ENCODE data around the gene EIF3A.

EIF3A gene

GRCh38 chr10:119020627-119020946 lies 60.0 kb downstream of the EIF3A start:
- no peak overlapping the region for H2AFZ ChIP-seq (ENCODE audit: low read depth, low read length, severe bottlenecking)
- H3K9me3 ChIP-seq (ENCODE audit: insufficient read depth, low read length), result no peaks in the 10 kb centered on the region
- TF ChIP-seq, protein P1, sequence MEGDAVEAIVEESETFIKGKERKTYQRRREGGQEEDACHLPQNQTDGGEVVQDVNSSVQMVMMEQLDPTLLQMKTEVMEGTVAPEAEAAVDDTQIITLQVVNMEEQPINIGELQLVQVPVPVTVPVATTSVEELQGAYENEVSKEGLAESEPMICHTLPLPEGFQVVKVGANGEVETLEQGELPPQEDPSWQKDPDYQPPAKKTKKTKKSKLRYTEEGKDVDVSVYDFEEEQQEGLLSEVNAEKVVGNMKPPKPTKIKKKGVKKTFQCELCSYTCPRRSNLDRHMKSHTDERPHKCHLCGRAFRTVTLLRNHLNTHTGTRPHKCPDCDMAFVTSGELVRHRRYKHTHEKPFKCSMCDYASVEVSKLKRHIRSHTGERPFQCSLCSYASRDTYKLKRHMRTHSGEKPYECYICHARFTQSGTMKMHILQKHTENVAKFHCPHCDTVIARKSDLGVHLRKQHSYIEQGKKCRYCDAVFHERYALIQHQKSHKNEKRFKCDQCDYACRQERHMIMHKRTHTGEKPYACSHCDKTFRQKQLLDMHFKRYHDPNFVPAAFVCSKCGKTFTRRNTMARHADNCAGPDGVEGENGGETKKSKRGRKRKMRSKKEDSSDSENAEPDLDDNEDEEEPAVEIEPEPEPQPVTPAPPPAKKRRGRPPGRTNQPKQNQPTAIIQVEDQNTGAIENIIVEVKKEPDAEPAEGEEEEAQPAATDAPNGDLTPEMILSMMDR (IDR thresholded peaks at IDR 0.05; ENCODE audit: insufficient read depth, low read length, poor library complexity, severe bottlenecking), result no peak
- TF ChIP-seq EZH2phosphoT487 (conservative IDR thresholded peaks at IDR 0.05; ENCODE audit: low read length), result no peak
- H3F3A ChIP-seq (ENCODE audit: insufficient read depth), result no peaks in the 10 kb centered on the region
- no peaks in the 10 kb centered on the region for H3K27me3 ChIP-seq (ENCODE audit: low read length)
- H3K9ac ChIP-seq (ENCODE audit: low read length), result no peak overlapping the region
- H3K9me2 ChIP-seq (replicated peaks; ENCODE audit: insufficient read depth, low read length), result no peaks in the 10 kb centered on the region
- no peak overlapping the region for H3K4me3 ChIP-seq (ENCODE audit: insufficient read depth, low read length, poor library complexity, severe bottlenecking)
- H3K79me2 ChIP-seq (ENCODE audit: insufficient read depth, low read length), result no peaks in the 10 kb centered on the region
- no peaks in the 10 kb centered on the region for H4K20me1 ChIP-seq (ENCODE audit: low read depth, low read length)
- H3K27ac ChIP-seq (ENCODE audit: low read depth, low read length), result no peak overlapping the region
- no peaks in the 10 kb centered on the region for H3K36me3 ChIP-seq (ENCODE audit: low read length)
- H3K4me2 ChIP-seq (ENCODE audit: low read depth, low read length, poor library complexity, severe bottlenecking), result no peak overlapping the region

GRCh38 chr10:119007211-119007574 lies 73.4 kb downstream of the EIF3A start:
- Histone ChIP-seq H3K4me3 (ENCODE audit: insufficient read depth, low read length, poor library complexity, severe bottlenecking) (no peak overlapping the region), H3K79me2 (ENCODE audit: insufficient read depth, low read length) (no peaks in the 10 kb centered on the region), H3K9me3 (ENCODE audit: insufficient read depth, low read length) (no peaks in the 10 kb centered on the region), H4K20me1 (ENCODE audit: low read depth, low read length) (no peaks in the 10 kb centered on the region), H3K27me3 (ENCODE audit: low read length) (no peaks in the 10 kb centered on the region), H3F3A (ENCODE audit: insufficient read depth) (no peaks in the 10 kb centered on the region), H3K4me2 (ENCODE audit: low read depth, low read length, poor library complexity, severe bottlenecking) (no peak overlapping the region), H2AFZ (ENCODE audit: low read depth, low read length, severe bottlenecking) (no peak overlapping the region), H3K9me2 (replicated peaks; ENCODE audit: insufficient read depth, low read length) (no peaks in the 10 kb centered on the region), H3K36me3 (ENCODE audit: low read length) (no peaks in the 10 kb centered on the region), H3K9ac (ENCODE audit: low read length) (no peak overlapping the region), H3K27ac (ENCODE audit: low read depth, low read length) (no peak overlapping the region)
- TF ChIP-seq, protein P1 (IDR thresholded peaks at IDR 0.05; ENCODE audit: insufficient read depth, low read length, poor library complexity, severe bottlenecking), result no peak
- TF ChIP-seq EZH2phosphoT487 (conservative IDR thresholded peaks at IDR 0.05; ENCODE audit: low read length), result no peak

- TF ChIP-seq, protein P1 (IDR thresholded peaks at IDR 0.05; ENCODE audit: insufficient read depth, low read length, poor library complexity, severe bottlenecking), result no peak
- TF ChIP-seq EZH2phosphoT487 (conservative IDR thresholded peaks at IDR 0.05; ENCODE audit: low read length), result no peak
Measured at GRCh38 chr10:119006451-119007210, 74.0 kb downstream of the EIF3A start.

More at GRCh38 chr10:119006451-119007210, 74.0 kb downstream of the EIF3A start:
- no peaks in the 10 kb centered on the region for H3K9me3 ChIP-seq (ENCODE audit: insufficient read depth, low read length)
- no peak overlapping the region for H3K4me2 ChIP-seq (ENCODE audit: low read depth, low read length, poor library complexity, severe bottlenecking)
- H3K9ac ChIP-seq (ENCODE audit: low read length), result no peak overlapping the region
- no peaks in the 10 kb centered on the region for H3K27me3 ChIP-seq (ENCODE audit: low read length)
- no peak overlapping the region for H3K27ac ChIP-seq (ENCODE audit: low read depth, low read length)
- no peaks in the 10 kb centered on the region for H3K9me2 ChIP-seq (replicated peaks; ENCODE audit: insufficient read depth, low read length)
- H2AFZ ChIP-seq (ENCODE audit: low read depth, low read length, severe bottlenecking), result no peak overlapping the region
- H3F3A ChIP-seq (ENCODE audit: insufficient read depth), result no peaks in the 10 kb centered on the region
- no peak overlapping the region for H3K4me3 ChIP-seq (ENCODE audit: insufficient read depth, low read length, poor library complexity, severe bottlenecking)
- no peaks in the 10 kb centered on the region for H4K20me1 ChIP-seq (ENCODE audit: low read depth, low read length)
- no peaks in the 10 kb centered on the region for H3K36me3 ChIP-seq (ENCODE audit: low read length)
- no peaks in the 10 kb centered on the region for H3K79me2 ChIP-seq (ENCODE audit: insufficient read depth, low read length)
